Uterus (tissue), 4 donors: ENCODE data around the gene HLA-DQA2. TPM values are rescaled to one million over a fixed set of nuclear protein-coding genes. Genes with fewer than 3 reads are reported as not detected.

Source experiments
- DNase-seq, 2 donors: peaks; one replicate each; pipeline ENCODE4 v3.0.0-alpha.2; 2019 to 2020
- H3K27ac ChIP-seq, 2 donors: fragments of 200-600 bp; sonication (generic); 1 replicate in 1 of 2; 2 replicates in 1 of 2; pipeline ENCODE4 v1.5.1; 2016 to 2018
- H3K27me3 ChIP-seq, 2 donors: fragments of 200-600 bp; sonication (generic); one replicate each; pipeline ENCODE4 v1.5.1; 2018 to 2019; ENCODE audit warnings: control low read depth in 1 of 2
- H3K36me3 ChIP-seq, 2 donors: fragments of 200-600 bp; sonication (generic); one replicate each; pipeline ENCODE4 v1.5.1; 2019; ENCODE audit warnings: control low read depth in 1 of 2
- H3K4me1 ChIP-seq, 2 donors: fragments of 200-600 bp; sonication (generic); one replicate each; pipeline ENCODE4 v1.5.1; 2018 to 2019; ENCODE audit warnings: control low read depth in 1 of 2
- H3K4me3 ChIP-seq, 2 donors: fragments of 200-600 bp; sonication (generic); 1 replicate in 1 of 2; 2 replicates in 1 of 2; pipeline ENCODE4 v1.5.1; 2018 to 2019; ENCODE audit warnings: mild to moderate bottlenecking in 1 of 2
- H3K9me3 ChIP-seq, 2 donors: fragments of 200-600 bp; sonication (generic); one replicate each; pipeline ENCODE4 v1.5.1; 2019; ENCODE audit warnings: control low read depth in 1 of 2
- POLR2A ChIP-seq, 2 donors: fragments of 450-650 bp; IDR thresholded peaks; one replicate each; pipeline ENCODE4 v1.6.1; 2016; ENCODE audit warnings: antibody characterized with exemption in 2 of 2, mild to moderate bottlenecking in 1 of 2, moderate library complexity in 1 of 2
- intact Hi-C: fragments of 100-400 bp; cut with DNase I; formaldehyde crosslinking; loops from one replicate; pipeline ENCODE4 v1.15.1; 2023; ENCODE audit warnings: low total_unique reads
- total RNA-seq, 4 donors: library from RNA; depleted of rRNA in 3 of 4; stranded (reverse); fragments of >200 nt in 3 of 4; gene quantifications; one replicate each; pipeline versions ENCODE4 v1.1.0 to v1.2.4, GENCODE V29; 2014 to 2023
- TF ChIP-seq, protein P1 (sequence below), 4 experiments: fragments of 200-600 bp in 2 of 4; fragments of 450-650 bp in 2 of 4; sonication (generic) in 2 of 4; IDR thresholded peaks; one replicate each; pipeline ENCODE4 v1.5.1; 2016 to 2019; ENCODE audit warnings: antibody characterized with exemption in 4 of 4, mild to moderate bottlenecking in 2 of 4, moderate library complexity in 1 of 4
- donor health status: DM: yes; HTN: yes; CAD: no.

Gene HLA-DQA2
- total RNA-seq, 4 donors from 2014 or later = 4.4 TPM; not detected in 3

- Histone ChIP-seq H3K36me3 (no peaks in the 10 kb centered on the region), H3K27me3 (no peaks in the 10 kb centered on the region), H3K4me1 (no peaks in the 10 kb centered on the region), H3K4me3 (no peak overlapping the region), H3K9me3 (no peaks in the 10 kb centered on the region), H3K27ac (no peak overlapping the region)
- no peak for TF ChIP-seq POLR2A (IDR thresholded peaks at IDR 0.05)
- TF ChIP-seq, protein P1, sequence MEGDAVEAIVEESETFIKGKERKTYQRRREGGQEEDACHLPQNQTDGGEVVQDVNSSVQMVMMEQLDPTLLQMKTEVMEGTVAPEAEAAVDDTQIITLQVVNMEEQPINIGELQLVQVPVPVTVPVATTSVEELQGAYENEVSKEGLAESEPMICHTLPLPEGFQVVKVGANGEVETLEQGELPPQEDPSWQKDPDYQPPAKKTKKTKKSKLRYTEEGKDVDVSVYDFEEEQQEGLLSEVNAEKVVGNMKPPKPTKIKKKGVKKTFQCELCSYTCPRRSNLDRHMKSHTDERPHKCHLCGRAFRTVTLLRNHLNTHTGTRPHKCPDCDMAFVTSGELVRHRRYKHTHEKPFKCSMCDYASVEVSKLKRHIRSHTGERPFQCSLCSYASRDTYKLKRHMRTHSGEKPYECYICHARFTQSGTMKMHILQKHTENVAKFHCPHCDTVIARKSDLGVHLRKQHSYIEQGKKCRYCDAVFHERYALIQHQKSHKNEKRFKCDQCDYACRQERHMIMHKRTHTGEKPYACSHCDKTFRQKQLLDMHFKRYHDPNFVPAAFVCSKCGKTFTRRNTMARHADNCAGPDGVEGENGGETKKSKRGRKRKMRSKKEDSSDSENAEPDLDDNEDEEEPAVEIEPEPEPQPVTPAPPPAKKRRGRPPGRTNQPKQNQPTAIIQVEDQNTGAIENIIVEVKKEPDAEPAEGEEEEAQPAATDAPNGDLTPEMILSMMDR (IDR thresholded peaks at IDR 0.05) = no peak
- DNase-seq = no peak
- intact Hi-C loops = no loop called here
Observed at GRCh38 chr6:32709625-32710024, 31.6 kb upstream of the HLA-DQA2 start.

DNA sequence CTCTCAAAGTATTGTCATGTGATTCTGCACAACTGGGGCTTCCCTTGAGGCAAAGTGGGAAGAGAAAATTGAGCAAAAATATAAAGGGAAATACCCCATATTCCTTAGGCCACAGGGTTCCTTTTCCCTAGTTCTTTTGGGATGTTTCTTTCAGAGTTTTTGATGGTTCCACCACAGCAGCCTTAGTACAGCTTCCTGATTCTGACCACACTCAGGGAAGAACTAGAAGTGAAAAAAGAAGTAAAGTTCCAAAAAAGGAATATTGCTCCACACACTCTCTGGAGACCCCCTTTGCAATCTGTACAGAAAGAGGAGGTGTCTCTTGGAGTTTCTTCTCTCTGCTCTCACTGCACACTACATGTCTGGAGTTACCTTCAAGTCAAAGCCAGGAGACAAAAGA lies 27.9 kb upstream of the HLA-DQA2 start:
- Histone ChIP-seq H3K4me1 (no peaks in the 10 kb centered on the region), H3K27ac (no peak overlapping the region), H3K36me3 (no peaks in the 10 kb centered on the region), H3K27me3 (no peaks in the 10 kb centered on the region), H3K4me3 (no peak overlapping the region), H3K9me3 (no peaks in the 10 kb centered on the region)
- TF ChIP-seq, protein P1 (IDR thresholded peaks at IDR 0.05) = no peak
- TF ChIP-seq POLR2A (IDR thresholded peaks at IDR 0.05) = no peak
- intact Hi-C loops = no loop called here
- DNase-seq = no peak

- no peaks in the 10 kb centered on the region for H3K36me3 ChIP-seq
- H3K4me1 ChIP-seq = no peaks in the 10 kb centered on the region
- H3K4me3 ChIP-seq = no peak overlapping the region
- no peaks in the 10 kb centered on the region for H3K9me3 ChIP-seq
- intact Hi-C loops = no loop called here
- TF ChIP-seq, protein P1 (IDR thresholded peaks at IDR 0.05) = no peak
- TF ChIP-seq POLR2A (IDR thresholded peaks at IDR 0.05) = no peak
- H3K27me3 ChIP-seq = no peaks in the 10 kb centered on the region
- DNase-seq = no peak
- no peak overlapping the region for H3K27ac ChIP-seq
Observed at GRCh38 chr6:32716396-32716795, 24.8 kb upstream of the HLA-DQA2 start.

DNA sequence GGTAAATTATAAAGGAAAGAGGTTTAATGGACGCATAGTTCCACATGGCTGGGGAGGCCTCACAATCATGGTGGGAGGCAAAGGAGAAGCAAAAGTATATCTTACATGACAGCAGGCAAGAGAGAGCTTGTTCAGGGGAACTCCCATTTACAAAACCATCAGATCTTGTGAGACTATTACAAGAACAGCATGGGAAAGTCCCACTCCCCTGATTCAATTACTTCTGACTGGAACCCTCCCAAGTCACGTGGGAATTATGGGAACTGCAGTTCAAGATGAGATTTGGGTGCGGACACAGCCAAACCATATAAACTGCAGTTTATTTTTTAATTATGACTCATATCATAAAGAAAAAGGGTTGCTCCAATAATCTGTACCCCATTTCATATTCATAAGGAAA lies 22.3 kb upstream of the HLA-DQA2 start:
- H3K9me3 ChIP-seq = no peaks in the 10 kb centered on the region
- no peaks in the 10 kb centered on the region for H3K36me3 ChIP-seq
- H3K4me3 ChIP-seq = no peak overlapping the region
- no peak overlapping the region for H3K27ac ChIP-seq
- TF ChIP-seq, protein P1 (IDR thresholded peaks at IDR 0.05) = no peak
- no peak for TF ChIP-seq POLR2A (IDR thresholded peaks at IDR 0.05)
- no peaks in the 10 kb centered on the region for H3K4me1 ChIP-seq
- no peak for DNase-seq
- intact Hi-C loops = no loop called here
- no peaks in the 10 kb centered on the region for H3K27me3 ChIP-seq

GRCh38 chr6:32738126-32738525 lies 3.1 kb upstream of the HLA-DQA2 start:
- Histone ChIP-seq H3K36me3 (no peaks in the 10 kb centered on the region), H3K4me3 (no peak overlapping the region), H3K27ac (no peak overlapping the region), H3K4me1 (no peaks in the 10 kb centered on the region), H3K27me3 (no peaks in the 10 kb centered on the region), H3K9me3 (no peaks in the 10 kb centered on the region)
- intact Hi-C loops = no loop called here
- TF ChIP-seq, protein P1 (IDR thresholded peaks at IDR 0.05) = no peak
- no peak for TF ChIP-seq POLR2A (IDR thresholded peaks at IDR 0.05)
- DNase-seq = no peak
